ENCODE results near the gene RAET1G.
"Not testable (repeated sequence)": the region's sequence is repeated elsewhere in the genome, so short reads cannot be mapped to it uniquely, and the experiment has no call there.

The RAET1G gene

GRCh38 chr6:149954328-149954983, 31.5 kb upstream of the RAET1G start:
- in situ Hi-C loops (cut with MboI; ENCODE audit: low sequenced_read_pairs), result not testable (repeated sequence)

- in situ Hi-C loops (cut with MboI; ENCODE audit: low sequenced_read_pairs), result not testable (repeated sequence)
Observed at GRCh38 chr6:149953934-149954327, 31.0 kb upstream of the RAET1G start.

GRCh38 chr6:149953390-149953789, 30.5 kb upstream of the RAET1G start:
- in situ Hi-C loops (cut with MboI; ENCODE audit: low sequenced_read_pairs), result not testable (repeated sequence)

- in situ Hi-C loops (cut with MboI; ENCODE audit: low sequenced_read_pairs), result no loop called here
Observed at GRCh38 chr6:149951626-149952025, 28.7 kb upstream of the RAET1G start.

- in situ Hi-C loops (cut with MboI; ENCODE audit: low sequenced_read_pairs), result no loop called here
Observed at GRCh38 chr6:149951096-149951495, 28.2 kb upstream of the RAET1G start.

- in situ Hi-C loops (cut with MboI; ENCODE audit: low sequenced_read_pairs), result no loop called here
Observed at GRCh38 chr6:149950423-149950822, 27.5 kb upstream of the RAET1G start.

GRCh38 chr6:149948616-149949015, 25.7 kb upstream of the RAET1G start:
- in situ Hi-C loops (cut with MboI; ENCODE audit: low sequenced_read_pairs), result no loop called here

- in situ Hi-C loops (cut with MboI; ENCODE audit: low sequenced_read_pairs), result no loop called here
Observed at GRCh38 chr6:149948011-149948410, 25.1 kb upstream of the RAET1G start.

GRCh38 chr6:149947533-149947932, 24.6 kb upstream of the RAET1G start:
- in situ Hi-C loops (cut with MboI; ENCODE audit: low sequenced_read_pairs), result not testable (repeated sequence)

- in situ Hi-C loops (cut with MboI; ENCODE audit: low sequenced_read_pairs), result not testable (repeated sequence)
Observed at GRCh38 chr6:149946631-149947030, 23.7 kb upstream of the RAET1G start.

- in situ Hi-C loops (cut with MboI; ENCODE audit: low sequenced_read_pairs), result not testable (repeated sequence)
Observed at GRCh38 chr6:149945276-149945675, 22.4 kb upstream of the RAET1G start.

GRCh38 chr6:149943321-149943720, 20.4 kb upstream of the RAET1G start:
- in situ Hi-C loops (cut with MboI; ENCODE audit: low sequenced_read_pairs), result not testable (repeated sequence)

- in situ Hi-C loops (cut with MboI; ENCODE audit: low sequenced_read_pairs), result no loop called here
Observed at GRCh38 chr6:149942461-149942829, 19.5 kb upstream of the RAET1G start.

GRCh38 chr6:149941583-149942460, 18.9 kb upstream of the RAET1G start, which contains the start of gene ULBP2:
Gene ULBP2 (plus strand): TSS chr6:149942014. CDS start chr6:149942073, 59 bp downstream.
- in situ Hi-C loops (cut with MboI; ENCODE audit: low sequenced_read_pairs), result no loop called here

- in situ Hi-C loops (cut with MboI; ENCODE audit: low sequenced_read_pairs), result no loop called here
Observed at GRCh38 chr6:149940672-149940982, 17.7 kb upstream of the RAET1G start.

GRCh38 chr6:149939909-149940671, 17.2 kb upstream of the RAET1G start:
- in situ Hi-C loops (cut with MboI; ENCODE audit: low sequenced_read_pairs), result loop anchor here (10.0 kb wide), 1 partner anchor 75 kb away; no protein-coding TSS in a partner anchor

GRCh38 chr6:149939356-149939648, 16.4 kb upstream of the RAET1G start:
- in situ Hi-C loops (cut with MboI; ENCODE audit: low sequenced_read_pairs), result loop anchor here (10.0 kb wide), 1 partner anchor 75 kb away; no protein-coding TSS in a partner anchor

- in situ Hi-C loops (cut with MboI; ENCODE audit: low sequenced_read_pairs), result loop anchor here (10.0 kb wide), 1 partner anchor 76 kb away; no protein-coding TSS in a partner anchor
Observed at GRCh38 chr6:149938571-149939355, 15.8 kb upstream of the RAET1G start.

GRCh38 chr6:149938013-149938570, 15.2 kb upstream of the RAET1G start:
- in situ Hi-C loops (cut with MboI; ENCODE audit: low sequenced_read_pairs), result loop anchor here (10.0 kb wide), 1 partner anchor 77 kb away; no protein-coding TSS in a partner anchor

GRCh38 chr6:149936743-149937142, 13.8 kb upstream of the RAET1G start:
- in situ Hi-C loops (cut with MboI; ENCODE audit: low sequenced_read_pairs), result loop anchor here (10.0 kb wide), 1 partner anchor 78 kb away; no protein-coding TSS in a partner anchor
